Osteoblast (primary cell): ENCODE results near the gene ZNF684. TPM values are rescaled to one million over a fixed set of nuclear protein-coding genes. Genes with fewer than 3 reads are reported as not detected.

Experiments
- DNase-seq: peaks from one replicate; pipeline ENCODE4 v3.0.0; 2011; ENCODE audit warnings: low spot score, mixed read lengths; ENCODE audit not compliant: insufficient read length; ENCODE audit errors: missing footprints
- H2AFZ ChIP-seq: 2 replicates; pipeline ENCODE4 v1.6.0; 2011; ENCODE audit warnings: mild to moderate bottlenecking, low read length
- H3K27ac ChIP-seq: 2 replicates; pipeline ENCODE4 v1.5.1; 2011; ENCODE audit warnings: mild to moderate bottlenecking, low read depth, low read length, moderate library complexity
- H3K27me3 ChIP-seq: 2 replicates; pipeline ENCODE4 v1.6.0; 2012; ENCODE audit warnings: mild to moderate bottlenecking, control low read depth, inconsistent platforms, low read length, moderate library complexity; ENCODE audit not compliant: insufficient read depth
- H3K36me3 ChIP-seq: 2 replicates; pipeline ENCODE4 v1.5.1; 2011; ENCODE audit warnings: mild to moderate bottlenecking, low read length, control low read depth, moderate library complexity; ENCODE audit not compliant: insufficient read depth
- H3K4me1 ChIP-seq: 2 replicates; pipeline ENCODE4 v1.5.1; 2011; ENCODE audit warnings: mild to moderate bottlenecking, low read length, control low read depth, moderate library complexity; ENCODE audit not compliant: insufficient read depth
- H3K4me2 ChIP-seq: 2 replicates; pipeline ENCODE4 v1.6.0; 2011; ENCODE audit warnings: mild to moderate bottlenecking, low read length; ENCODE audit not compliant: insufficient read depth
- H3K4me3 ChIP-seq: fragments of 200-600 bp; sonication (generic); 3 replicates; pipeline ENCODE4 v1.5.1; 2012; ENCODE audit warnings: mild to moderate bottlenecking, low read length, inconsistent platforms; ENCODE audit not compliant: insufficient read depth
- H3K79me2 ChIP-seq: 2 replicates; pipeline ENCODE4 v1.6.0; 2012; ENCODE audit warnings: mild to moderate bottlenecking, low read length, control low read depth, inconsistent platforms; ENCODE audit not compliant: insufficient read depth
- H3K9me3 ChIP-seq: 2 replicates; pipeline ENCODE4 v1.5.1; 2011; ENCODE audit warnings: low read depth, low read length, control low read depth
- H4K20me1 ChIP-seq: 2 replicates; pipeline ENCODE4 v1.6.0; 2012; ENCODE audit warnings: mild to moderate bottlenecking, low read length, control low read depth; ENCODE audit not compliant: insufficient read depth
- total RNA-seq: library from RNA; depleted of rRNA; stranded (reverse); fragments of >200 nt; gene quantifications from 2 replicates; pipeline ENCODE4 v1.2.3, GENCODE V29; 2012
- TF ChIP-seq, protein P1 (sequence below): IDR thresholded peaks from 2 replicates; pipeline ENCODE4 v1.5.1; 2011; ENCODE audit warnings: mild to moderate bottlenecking, low read depth, low read length, moderate library complexity; ENCODE audit errors: extremely low read depth

Gene ZNF684
- total RNA-seq, 1 donor = 3.6 TPM

DNA sequence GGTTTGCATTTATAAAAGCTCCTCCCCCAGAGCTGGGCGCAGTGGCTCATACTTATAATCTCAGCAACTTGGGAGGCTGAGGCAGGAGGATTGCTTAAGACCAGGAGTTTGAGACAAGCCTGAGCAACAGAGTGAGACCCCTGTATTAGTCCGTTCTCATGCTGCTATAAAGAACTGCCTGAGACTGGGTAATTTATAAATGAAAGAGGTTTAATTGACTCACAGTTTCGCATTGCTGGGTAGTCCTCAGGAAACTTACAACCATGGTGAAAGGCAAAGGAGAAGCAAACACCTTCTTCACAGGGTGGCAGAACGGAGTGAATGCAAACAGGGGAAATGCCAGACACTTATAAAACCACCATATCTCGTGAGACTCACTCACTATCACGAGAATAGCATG is 52.5 kb downstream of the ZNF684 start:
- Histone ChIP-seq H3K9me3 (no peaks in the 10 kb centered on the region), H2AFZ (no peak overlapping the region), H3K4me1 (peaks cover 18% of the 10 kb centered on the region), H3K4me2 (peak overlapping the region; percentile 26), H3K79me2 (no peaks in the 10 kb centered on the region), H3K36me3 (no peaks in the 10 kb centered on the region), H3K27ac (no peak overlapping the region), H3K4me3 (no peak overlapping the region), H4K20me1 (no peaks in the 10 kb centered on the region), H3K27me3 (peaks cover 29% of the 10 kb centered on the region)
- DNase-seq = no peak
- TF ChIP-seq, protein P1, sequence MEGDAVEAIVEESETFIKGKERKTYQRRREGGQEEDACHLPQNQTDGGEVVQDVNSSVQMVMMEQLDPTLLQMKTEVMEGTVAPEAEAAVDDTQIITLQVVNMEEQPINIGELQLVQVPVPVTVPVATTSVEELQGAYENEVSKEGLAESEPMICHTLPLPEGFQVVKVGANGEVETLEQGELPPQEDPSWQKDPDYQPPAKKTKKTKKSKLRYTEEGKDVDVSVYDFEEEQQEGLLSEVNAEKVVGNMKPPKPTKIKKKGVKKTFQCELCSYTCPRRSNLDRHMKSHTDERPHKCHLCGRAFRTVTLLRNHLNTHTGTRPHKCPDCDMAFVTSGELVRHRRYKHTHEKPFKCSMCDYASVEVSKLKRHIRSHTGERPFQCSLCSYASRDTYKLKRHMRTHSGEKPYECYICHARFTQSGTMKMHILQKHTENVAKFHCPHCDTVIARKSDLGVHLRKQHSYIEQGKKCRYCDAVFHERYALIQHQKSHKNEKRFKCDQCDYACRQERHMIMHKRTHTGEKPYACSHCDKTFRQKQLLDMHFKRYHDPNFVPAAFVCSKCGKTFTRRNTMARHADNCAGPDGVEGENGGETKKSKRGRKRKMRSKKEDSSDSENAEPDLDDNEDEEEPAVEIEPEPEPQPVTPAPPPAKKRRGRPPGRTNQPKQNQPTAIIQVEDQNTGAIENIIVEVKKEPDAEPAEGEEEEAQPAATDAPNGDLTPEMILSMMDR = no peak

GRCh38 chr1:40588586-40588985 is 57.1 kb downstream of the ZNF684 start:
- no peak for DNase-seq
- Histone ChIP-seq H3K36me3 (no peaks in the 10 kb centered on the region), H3K27ac (no peak overlapping the region), H3K79me2 (no peaks in the 10 kb centered on the region), H3K4me3 (no peak overlapping the region), H4K20me1 (no peaks in the 10 kb centered on the region), H3K27me3 (peaks cover 29% of the 10 kb centered on the region), H3K9me3 (no peaks in the 10 kb centered on the region), H3K4me2 (no peak overlapping the region), H3K4me1 (peaks cover 7% of the 10 kb centered on the region), H2AFZ (no peak overlapping the region)
- TF ChIP-seq, protein P1 = no peak

DNA sequence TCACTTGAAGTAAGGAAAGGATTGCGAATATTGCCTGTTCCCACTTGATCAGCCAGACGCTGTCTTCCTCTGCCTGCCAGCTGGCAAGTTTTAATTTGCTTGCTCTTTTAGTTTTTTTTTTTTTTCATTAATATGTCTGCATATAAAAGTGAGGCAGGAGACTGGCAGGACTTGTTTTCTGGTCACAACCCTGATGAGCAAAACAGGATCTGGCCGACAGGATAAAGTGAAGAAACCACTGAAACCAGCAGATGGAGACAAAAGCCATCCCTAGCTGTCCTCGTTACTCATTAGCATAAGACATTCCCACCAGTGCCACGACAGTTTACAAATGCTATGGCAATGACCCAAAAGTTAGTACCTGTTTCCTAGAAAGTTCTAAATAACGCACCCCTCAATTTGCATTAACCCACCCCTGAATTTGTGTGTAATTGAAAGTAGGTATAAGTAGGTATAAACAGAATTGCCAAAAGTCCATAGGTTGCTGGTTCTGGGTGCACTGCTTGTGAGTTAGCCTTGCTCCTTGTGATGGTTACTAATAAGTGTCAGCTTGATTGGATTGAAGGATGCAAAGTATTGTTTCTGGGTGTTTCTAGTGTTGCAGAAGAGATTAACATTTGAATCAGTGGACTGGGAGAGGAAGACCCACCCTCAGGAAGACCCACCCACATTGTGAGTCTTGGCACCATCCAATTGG is 60.8 kb downstream of the ZNF684 start:
- Histone ChIP-seq H3K27ac (no peak overlapping the region), H3K9me3 (no peaks in the 10 kb centered on the region), H3K79me2 (no peaks in the 10 kb centered on the region), H4K20me1 (no peaks in the 10 kb centered on the region), H3K27me3 (peaks cover 9% of the 10 kb centered on the region), H3K36me3 (no peaks in the 10 kb centered on the region), H3K4me2 (no peak overlapping the region), H2AFZ (no peak overlapping the region), H3K4me3 (no peak overlapping the region), H3K4me1 (no peaks in the 10 kb centered on the region)
- no peak for DNase-seq
- TF ChIP-seq, protein P1 = peak; percentile 63

DNA sequence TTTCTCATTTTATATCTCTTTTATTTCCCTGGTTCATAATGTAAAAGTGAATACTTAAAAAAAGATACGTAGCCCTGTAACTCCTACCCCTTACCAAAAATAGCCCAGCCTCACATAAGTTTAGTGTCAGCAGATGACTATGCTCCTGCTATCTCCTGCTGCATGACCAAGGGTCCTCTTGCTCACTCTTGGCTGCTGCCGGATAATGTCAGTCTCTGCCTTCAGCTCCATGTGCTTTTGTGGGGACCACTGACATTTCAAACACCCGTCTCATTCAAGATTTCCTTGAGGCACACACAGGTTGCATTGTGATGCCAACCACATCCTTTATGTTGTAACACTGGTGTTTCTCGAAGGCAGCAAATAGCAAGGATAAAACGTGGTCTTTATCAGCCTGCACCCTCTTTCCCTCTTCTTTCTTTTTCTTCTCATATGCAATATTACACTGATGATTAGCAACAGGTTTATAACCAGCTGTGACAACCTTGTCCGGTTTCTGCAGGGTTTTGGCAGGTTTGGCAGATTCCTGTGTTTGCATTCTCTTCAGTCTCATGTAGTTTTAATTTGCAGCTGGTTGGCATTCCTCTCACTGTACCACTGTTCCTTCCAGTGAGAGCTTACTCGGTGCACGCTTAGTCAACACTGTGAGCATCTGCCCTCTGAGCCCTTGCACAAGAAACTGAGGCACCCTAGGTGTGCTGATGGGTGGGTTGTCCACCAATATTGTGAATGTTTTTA is 62.2 kb downstream of the ZNF684 start:
- TF ChIP-seq, protein P1 = no peak
- Histone ChIP-seq H3K4me1 (no peaks in the 10 kb centered on the region), H3K9me3 (no peaks in the 10 kb centered on the region), H4K20me1 (no peaks in the 10 kb centered on the region), H3K79me2 (no peaks in the 10 kb centered on the region), H3K4me2 (no peak overlapping the region), H3K27me3 (peaks cover 4% of the 10 kb centered on the region), H3K36me3 (no peaks in the 10 kb centered on the region), H3K27ac (no peak overlapping the region), H2AFZ (no peak overlapping the region), H3K4me3 (no peak overlapping the region)
- DNase-seq = no peak
